CD14-positive monocyte (primary cell): ENCODE data around the gene ZDHHC24. TPM values are rescaled to one million over a fixed set of nuclear protein-coding genes. Genes with fewer than 3 reads are reported as not detected.
A peak's percentile ranks its signal among the peaks of the same experiment; 100 is the strongest.

Experiments
- DNase-seq, 3 donors: peaks; one replicate each; pipeline ENCODE4 v3.0.0-alpha.2; 2011 to 2022
- H2AFZ ChIP-seq: 2 replicates; pipeline ENCODE4 v1.6.0; 2012; ENCODE audit warnings: mild to moderate bottlenecking, low read depth, low read length, inconsistent platforms; ENCODE audit not compliant: insufficient read depth, poor library complexity, severe bottlenecking
- H3K27ac ChIP-seq, 2 donors: 1 replicate in 1 of 2; 2 replicates in 1 of 2; pipeline ENCODE4 v1.5.1; 2012 to 2013; ENCODE audit warnings: low read length in 2 of 2, control low read depth in 1 of 2, inconsistent platforms in 1 of 2, low read depth in 1 of 2, mild to moderate bottlenecking in 1 of 2
- H3K27me3 ChIP-seq, 2 donors: one replicate each; pipeline versions ENCODE4 v1.6.0 to v1.6.1; 2011 to 2013; ENCODE audit warnings: low read length in 2 of 2; ENCODE audit not compliant: control insufficient read depth in 2 of 2, insufficient read depth in 2 of 2
- H3K36me3 ChIP-seq, 2 donors: replicated peaks in 1 of 2; 1 replicate in 1 of 2; 2 replicates in 1 of 2; pipeline versions ENCODE4 v1.5.1 to v1.6.1; 2012 to 2013; ENCODE audit warnings: low read length in 2 of 2, control low read depth in 1 of 2, inconsistent platforms in 1 of 2, mild to moderate bottlenecking in 1 of 2; ENCODE audit not compliant: insufficient read depth in 2 of 2, control insufficient read depth in 1 of 2
- H3K4me1 ChIP-seq, 2 donors: 1 replicate in 1 of 2; 2 replicates in 1 of 2; pipeline versions ENCODE4 v1.5.1 to v1.6.1; 2012 to 2013; ENCODE audit warnings: low read length in 2 of 2, control low read depth in 1 of 2, inconsistent platforms in 1 of 2, mild to moderate bottlenecking in 1 of 2, moderate library complexity in 1 of 2; ENCODE audit not compliant: insufficient read depth in 2 of 2, control insufficient read depth in 1 of 2
- H3K4me2 ChIP-seq: replicated peaks from 2 replicates; pipeline ENCODE3; 2012; ENCODE audit warnings: low read length, moderate library complexity, mild to moderate bottlenecking; ENCODE audit not compliant: poor library complexity, severe bottlenecking; ENCODE audit errors: extremely low read depth
- H3K4me3 ChIP-seq, 3 experiments: fragments of 200-600 bp in 1 of 3; sonication (generic) in 1 of 3; replicated peaks in 1 of 3; 1 replicate in 2 of 3; 2 replicates in 1 of 3; pipeline ENCODE4 v1.5.1; 2011 to 2013; ENCODE audit warnings: low read length in 3 of 3, mild to moderate bottlenecking in 3 of 3, control low read depth in 2 of 3, low read depth in 2 of 3, inconsistent platforms in 1 of 3, moderate library complexity in 1 of 3
- H3K79me2 ChIP-seq: 2 replicates; pipeline ENCODE4 v1.6.0; 2012; ENCODE audit warnings: mild to moderate bottlenecking, control low read depth, inconsistent platforms, low read length, moderate library complexity; ENCODE audit not compliant: insufficient read depth
- H3K9ac ChIP-seq: 2 replicates; pipeline ENCODE4 v1.6.0; 2017; ENCODE audit warnings: low read length, mild to moderate bottlenecking; ENCODE audit not compliant: insufficient read depth, poor library complexity, severe bottlenecking
- H3K9me3 ChIP-seq, 2 donors: replicated peaks in 1 of 2; 1 replicate in 1 of 2; 2 replicates in 1 of 2; pipeline versions ENCODE4 v1.5.1 to v1.6.1; 2012 to 2013; ENCODE audit warnings: low read length in 2 of 2, control low read depth in 1 of 2; ENCODE audit not compliant: control insufficient read depth in 1 of 2, insufficient read depth in 1 of 2
- H4K20me1 ChIP-seq: 2 replicates; pipeline ENCODE4 v1.6.0; 2012; ENCODE audit warnings: mild to moderate bottlenecking, low read length, control low read depth, moderate library complexity; ENCODE audit not compliant: insufficient read depth
- H3K27ac Mint-ChIP-seq, 7 donors: one replicate each; pipeline ENCODE4 v1.8.0; 2020; ENCODE audit warnings: mild to moderate bottlenecking in 7 of 7, mixed read lengths in 7 of 7, moderate library complexity in 6 of 7, inconsistent platforms in 2 of 7
- H3K27me3 Mint-ChIP-seq, 3 donors: one replicate each; pipeline ENCODE4 v1.8.0; 2021 to 2022; ENCODE audit warnings: low read depth in 3 of 3, mild to moderate bottlenecking in 3 of 3, mixed read lengths in 3 of 3, moderate library complexity in 3 of 3, inconsistent platforms in 1 of 3
- H3K36me3 Mint-ChIP-seq, 2 donors: one replicate each; pipeline ENCODE4 v1.8.0; 2020; ENCODE audit warnings: mixed read lengths in 2 of 2, inconsistent platforms in 1 of 2, mild to moderate bottlenecking in 1 of 2
- H3K4me1 Mint-ChIP-seq: one replicate; pipeline ENCODE4 v1.8.0; 2020; ENCODE audit warnings: mild to moderate bottlenecking, mixed read lengths
- H3K4me3 Mint-ChIP-seq, 2 donors: one replicate each; pipeline ENCODE4 v1.8.0; 2020; ENCODE audit warnings: mild to moderate bottlenecking in 2 of 2, mixed read lengths in 2 of 2, moderate library complexity in 1 of 2
- H3K9me3 Mint-ChIP-seq, 7 donors: one replicate each; pipeline ENCODE4 v1.8.0; 2020 to 2022; ENCODE audit warnings: mixed read lengths in 7 of 7, mild to moderate bottlenecking in 6 of 7, moderate library complexity in 6 of 7, inconsistent platforms in 2 of 7
- WGBS: methylation state at CpG from one replicate; pipeline ENCODE4 v1.1.5; 2013; ENCODE audit warnings: missing lambda C conversion rate; ENCODE audit not compliant: insufficient coverage; 5-methylcytosine and 5-hydroxymethylcytosine counted together
- intact Hi-C, 2 donors: fragments of 100-400 bp; cut with micrococcal nuclease; formaldehyde crosslinking; loops; one replicate each; pipeline versions ENCODE4 v1.15.0 to v1.15.1; 2023
- polyA plus RNA-seq, 3 donors: library from polyadenylated mRNA; depleted of rRNA in 1 of 3; unstranded in 2 of 3; stranded (reverse) in 1 of 3; fragments of 300-500 nt in 2 of 3; fragments of >200 nt in 1 of 3; fragmentation: Illumina TruSeq in 2 of 3; gene quantifications; 1 replicate in 2 of 3; 2 replicates in 1 of 3; pipeline ENCODE4 v1.2.3, GENCODE V29; 2012 to 2021
- TF ChIP-seq, protein P1 (sequence below): fragments of 200-600 bp; IDR thresholded peaks from one replicate; pipeline ENCODE4 v1.8.0; 2022; ENCODE audit warnings: antibody characterized with exemption, mild to moderate bottlenecking

ZDHHC24 gene
- polyA plus RNA-seq, 3 donors: 10.9 to 14.0 (median 11.9) TPM

DNA sequence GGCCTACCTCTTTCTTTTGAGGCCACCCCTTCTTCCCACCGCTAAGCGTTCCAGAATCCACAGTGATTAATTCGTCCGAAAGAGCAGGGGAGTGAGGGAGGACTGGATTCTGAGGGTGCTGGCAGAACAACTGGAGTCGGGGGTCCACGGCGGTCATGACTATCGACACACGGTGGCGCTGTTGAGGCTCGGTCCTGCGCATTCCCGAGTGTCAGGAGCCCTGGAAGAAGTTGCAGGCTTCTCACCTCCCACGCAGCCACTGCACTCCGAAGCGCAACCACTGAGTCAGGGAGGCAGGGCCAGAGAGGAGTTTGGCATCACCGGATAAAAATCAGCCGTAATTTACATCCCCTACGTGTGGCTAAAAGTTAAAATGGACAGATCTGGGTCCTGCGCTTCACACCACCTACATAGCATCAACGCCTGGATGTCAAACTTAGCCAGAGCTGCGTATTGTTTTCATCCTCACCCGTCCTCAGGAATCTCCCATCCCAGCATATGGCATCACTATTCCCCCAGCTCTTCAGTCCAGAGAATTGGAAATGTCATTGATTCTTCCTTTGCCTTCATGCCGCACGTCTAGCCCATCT, 33.3 kb upstream of the ZDHHC24 start:
- Histone ChIP-seq H3K27me3 (no peaks in the 10 kb centered on the region), H3K4me1 (peaks cover 0 to 4% of the 10 kb centered on the region in 2 donors), H3K9me3 (peaks cover 8 to 9% of the 10 kb centered on the region in 2 donors), H3K27ac (no peak overlapping the region), H3K4me3 (no peak overlapping the region), H3K9ac (no peak overlapping the region), H3K36me3 (no peaks in the 10 kb centered on the region), H3K79me2 (no peaks in the 10 kb centered on the region), H3K4me2 (no peak overlapping the region), H4K20me1 (no peaks in the 10 kb centered on the region), H2AFZ (no peak overlapping the region)
- peak; percentile 52 to 74 (median 73) for DNase-seq
- Mint-ChIP-seq H3K27me3 (peaks cover 10 to 21% (median 15%) of the 10 kb centered on the region in 3 donors), H3K36me3 (peaks cover 0 to 2% of the 10 kb centered on the region in 2 donors), H3K4me1 (peaks cover 7% of the 10 kb centered on the region), H3K9me3 (peaks cover 8 to 23% (median 20%) of the 10 kb centered on the region in 7 donors), H3K27ac (no peak overlapping the region), H3K4me3 (peak overlapping the region in 1 of 2 donors; percentile 22)
- 14% methylated on average over 20 of the region's 25 CpGs for WGBS
- intact Hi-C loops: loop anchor here (1.0 to 5.0 kb wide), 3 partner anchors 98 to 256 kb away; partner anchors contain the start of gene RBM4B (in 1 of the 2)
- TF ChIP-seq, protein P1, sequence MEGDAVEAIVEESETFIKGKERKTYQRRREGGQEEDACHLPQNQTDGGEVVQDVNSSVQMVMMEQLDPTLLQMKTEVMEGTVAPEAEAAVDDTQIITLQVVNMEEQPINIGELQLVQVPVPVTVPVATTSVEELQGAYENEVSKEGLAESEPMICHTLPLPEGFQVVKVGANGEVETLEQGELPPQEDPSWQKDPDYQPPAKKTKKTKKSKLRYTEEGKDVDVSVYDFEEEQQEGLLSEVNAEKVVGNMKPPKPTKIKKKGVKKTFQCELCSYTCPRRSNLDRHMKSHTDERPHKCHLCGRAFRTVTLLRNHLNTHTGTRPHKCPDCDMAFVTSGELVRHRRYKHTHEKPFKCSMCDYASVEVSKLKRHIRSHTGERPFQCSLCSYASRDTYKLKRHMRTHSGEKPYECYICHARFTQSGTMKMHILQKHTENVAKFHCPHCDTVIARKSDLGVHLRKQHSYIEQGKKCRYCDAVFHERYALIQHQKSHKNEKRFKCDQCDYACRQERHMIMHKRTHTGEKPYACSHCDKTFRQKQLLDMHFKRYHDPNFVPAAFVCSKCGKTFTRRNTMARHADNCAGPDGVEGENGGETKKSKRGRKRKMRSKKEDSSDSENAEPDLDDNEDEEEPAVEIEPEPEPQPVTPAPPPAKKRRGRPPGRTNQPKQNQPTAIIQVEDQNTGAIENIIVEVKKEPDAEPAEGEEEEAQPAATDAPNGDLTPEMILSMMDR: peak; percentile 75

DNA sequence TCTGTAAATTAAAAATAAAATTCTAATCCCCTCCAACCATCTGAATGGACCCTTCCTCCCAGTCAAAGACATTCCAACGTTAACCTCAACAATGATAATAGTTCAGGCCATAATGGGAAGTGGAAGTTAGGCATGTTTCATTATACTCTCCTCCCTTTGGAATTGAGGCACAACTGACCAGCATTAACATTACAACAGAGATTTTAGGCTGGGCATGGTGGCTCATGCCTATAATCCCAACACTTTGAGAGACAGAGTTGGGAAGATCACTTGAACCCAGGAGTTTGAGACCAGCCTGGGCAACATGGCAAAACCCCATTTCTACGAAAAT, 25.0 kb upstream of the ZDHHC24 start:
- H4K20me1 ChIP-seq: no peaks in the 10 kb centered on the region
- H3K9me3 ChIP-seq: no peaks in the 10 kb centered on the region
- Mint-ChIP-seq H3K27ac (no peak overlapping the region), H3K27me3 (peaks cover 29 to 40% (median 29%) of the 10 kb centered on the region in 3 donors), H3K9me3 (peaks cover 0 to 6% (median 1%) of the 10 kb centered on the region in 7 donors), H3K36me3 (no peaks in the 10 kb centered on the region), H3K4me1 (peaks cover 7% of the 10 kb centered on the region), H3K4me3 (no peak overlapping the region)
- no peak for DNase-seq
- no peak overlapping the region for H2AFZ ChIP-seq
- no peak overlapping the region for H3K9ac ChIP-seq
- H3K79me2 ChIP-seq: no peaks in the 10 kb centered on the region
- TF ChIP-seq, protein P1: no peak
- H3K4me1 ChIP-seq: peaks cover 4 to 12% of the 10 kb centered on the region in 2 donors
- peaks cover 0 to 17% of the 10 kb centered on the region in 2 donors for H3K27me3 ChIP-seq
- WGBS: 100% methylated on average over 1 of the region's 2 CpGs
- intact Hi-C loops: no loop called here
- no peak overlapping the region for H3K4me2 ChIP-seq
- no peak overlapping the region for H3K4me3 ChIP-seq
- no peak overlapping the region for H3K27ac ChIP-seq
- H3K36me3 ChIP-seq: no peaks in the 10 kb centered on the region
